ENCODE data around the gene PBX2. TPM values are rescaled to one million over a fixed set of nuclear protein-coding genes. Genes with fewer than 3 reads are reported as not detected.

PBX2 gene
- total and polyA plus RNA-seq, 2 experiments from 2014 or later: 3.1 to 25.4 TPM

DNA sequence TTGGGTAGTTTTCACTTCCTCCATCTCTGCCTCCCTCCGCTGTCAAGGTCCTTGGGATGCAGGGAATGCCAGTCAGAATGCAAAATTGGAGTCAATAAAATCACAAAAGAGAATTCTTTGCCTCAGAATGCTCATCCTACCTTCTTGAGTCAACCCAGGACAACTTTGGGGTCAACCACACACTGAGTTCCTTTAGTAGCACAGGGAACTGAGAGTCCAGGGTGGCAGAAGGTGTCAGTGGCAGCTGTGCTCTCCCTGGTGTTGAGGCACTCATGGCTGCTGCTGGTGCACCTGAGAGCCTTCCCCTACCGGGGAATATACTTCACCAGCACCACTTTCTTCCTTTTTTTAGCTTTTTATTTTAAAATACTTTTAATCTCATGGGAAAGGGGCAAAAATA is 34.7 kb upstream of the PBX2 start:
- in situ Hi-C loops (cut with MboI): loop anchor here (25.0 kb wide), 1 partner anchor 188 kb away; the partner anchor contains the start of gene BTNL2
- Histone ChIP-seq H3K4me2 (ENCODE audit: unreplicated experiment) (no peak overlapping the region), H2AFZ (no peak overlapping the region), H3K4me1 (ENCODE audit: insufficient read depth) (no peaks in the 10 kb centered on the region), H3K4me3 (no peak overlapping the region), H3K9me2 (ENCODE audit: insufficient read depth) (no peaks in the 10 kb centered on the region), H3K27ac (no peak overlapping the region), H3K36me3 (ENCODE audit: low read depth) (no peaks in the 10 kb centered on the region), H3F3A (ENCODE audit: insufficient read depth) (no peaks in the 10 kb centered on the region), H3K27me3 (replicated peaks; ENCODE audit: insufficient read depth) (no peaks in the 10 kb centered on the region), H3K9me3 (ENCODE audit: low read depth) (no peaks in the 10 kb centered on the region), H3K9ac (no peak overlapping the region), H4K20me1 (ENCODE audit: insufficient read depth) (no peaks in the 10 kb centered on the region), H3K79me2 (ENCODE audit: insufficient read depth) (no peaks in the 10 kb centered on the region)
- TF ChIP-seq EZH2phosphoT487 (IDR thresholded peaks at IDR 0.05; ENCODE audit: insufficient read depth, low read depth): no peak
- no peak for TF ChIP-seq EZH2 (IDR thresholded peaks at IDR 0.05; ENCODE audit: insufficient read depth, poor library complexity, severe bottlenecking)
- no peak for DNase-seq
- WGBS, 2 experiments (ENCODE audit: low coverage in 1 of 2, low lambda C conversion rate in 2 of 2, missing lambda C conversion rate in 2 of 2): 41 to 57% methylated on average over 2 of the region's 2 CpGs

DNA sequence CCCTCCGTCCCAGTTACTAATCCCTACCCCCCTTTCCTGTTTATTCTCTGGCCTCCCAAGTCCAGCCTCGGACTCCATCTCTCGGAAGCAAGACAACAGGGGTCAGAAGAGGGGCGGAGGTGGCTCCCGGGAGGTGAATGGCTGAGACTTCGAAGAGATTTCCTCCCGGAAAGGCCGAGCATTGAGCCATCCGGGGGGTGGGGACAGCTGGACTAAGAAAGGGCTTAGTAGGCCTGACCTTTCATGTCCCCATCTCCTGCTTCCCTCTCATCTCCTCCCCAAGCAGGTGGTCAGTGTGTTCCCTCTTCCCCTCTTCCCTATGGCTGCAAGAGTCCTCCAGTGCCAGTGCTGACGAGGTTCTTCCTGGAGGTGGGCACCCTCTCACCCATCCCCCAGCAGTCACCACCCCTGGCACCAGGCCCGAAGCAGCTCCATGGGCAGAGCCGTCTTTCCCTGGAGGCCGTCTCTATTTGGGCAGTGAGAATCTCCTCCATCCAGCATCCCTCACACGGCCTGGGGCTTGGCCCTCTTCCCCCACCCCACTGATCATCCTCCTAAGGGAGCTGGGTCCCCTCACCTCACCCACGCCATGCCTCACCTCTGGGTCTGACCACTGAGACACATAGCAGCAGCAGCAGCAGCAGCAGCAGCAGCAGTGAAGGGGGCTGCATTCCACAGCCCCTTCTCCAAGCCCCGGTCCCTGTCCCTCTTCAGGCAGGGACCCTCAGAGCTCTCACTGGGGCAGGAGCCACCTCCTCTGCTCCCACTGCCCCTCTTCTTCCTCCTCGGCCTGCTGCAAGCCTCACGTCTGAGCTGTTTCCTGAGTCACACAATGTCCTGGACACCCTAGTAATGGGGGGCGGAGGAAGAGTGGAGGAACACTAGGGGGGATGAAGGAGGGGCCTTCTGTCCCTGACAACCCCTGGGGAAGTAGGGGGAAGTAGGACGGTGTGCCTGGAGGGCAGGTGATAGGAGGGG is 33.5 kb upstream of the PBX2 start, which contains the start of gene NOTCH4:
Gene NOTCH4 (minus strand): TSS at position 810 of the 978 bp plus-strand sequence. CDS start 139 bp downstream, at position 671.
- Histone ChIP-seq H3K9ac (no peak within 1 kb of the TSS), H3K4me3 (no peak within 1 kb of the TSS), H3K9me2 (ENCODE audit: insufficient read depth) (no peaks in the 10 kb centered on the region), H3K4me1 (ENCODE audit: insufficient read depth) (no peaks in the 10 kb centered on the region), H3K9me3 (ENCODE audit: low read depth) (no peaks in the 10 kb centered on the region), H4K20me1 (ENCODE audit: insufficient read depth) (no peaks in the 10 kb centered on the region), H3K79me2 (ENCODE audit: insufficient read depth) (no peaks in the 10 kb centered on the region), H3K4me2 (ENCODE audit: unreplicated experiment) (no peak within 1 kb of the TSS), H3K27ac (no peak within 1 kb of the TSS), H3K27me3 (replicated peaks; ENCODE audit: insufficient read depth) (no peaks in the 10 kb centered on the region), H3F3A (ENCODE audit: insufficient read depth) (no peaks in the 10 kb centered on the region), H2AFZ (no peak within 1 kb of the TSS), H3K36me3 (ENCODE audit: low read depth) (no peaks in the 10 kb centered on the region)
- 56 to 57% methylated on average over 17 to 20 of the region's 20 CpGs for WGBS, 2 experiments (ENCODE audit: low coverage in 1 of 2, low lambda C conversion rate in 2 of 2, missing lambda C conversion rate in 2 of 2)
- in situ Hi-C loops (cut with MboI): no loop called here
- DNase-seq: no peak
- TF ChIP-seq EZH2phosphoT487 (IDR thresholded peaks at IDR 0.05; ENCODE audit: insufficient read depth, low read depth) (no peak), EZH2 (IDR thresholded peaks at IDR 0.05; ENCODE audit: insufficient read depth, poor library complexity, severe bottlenecking) (no peak)

DNA sequence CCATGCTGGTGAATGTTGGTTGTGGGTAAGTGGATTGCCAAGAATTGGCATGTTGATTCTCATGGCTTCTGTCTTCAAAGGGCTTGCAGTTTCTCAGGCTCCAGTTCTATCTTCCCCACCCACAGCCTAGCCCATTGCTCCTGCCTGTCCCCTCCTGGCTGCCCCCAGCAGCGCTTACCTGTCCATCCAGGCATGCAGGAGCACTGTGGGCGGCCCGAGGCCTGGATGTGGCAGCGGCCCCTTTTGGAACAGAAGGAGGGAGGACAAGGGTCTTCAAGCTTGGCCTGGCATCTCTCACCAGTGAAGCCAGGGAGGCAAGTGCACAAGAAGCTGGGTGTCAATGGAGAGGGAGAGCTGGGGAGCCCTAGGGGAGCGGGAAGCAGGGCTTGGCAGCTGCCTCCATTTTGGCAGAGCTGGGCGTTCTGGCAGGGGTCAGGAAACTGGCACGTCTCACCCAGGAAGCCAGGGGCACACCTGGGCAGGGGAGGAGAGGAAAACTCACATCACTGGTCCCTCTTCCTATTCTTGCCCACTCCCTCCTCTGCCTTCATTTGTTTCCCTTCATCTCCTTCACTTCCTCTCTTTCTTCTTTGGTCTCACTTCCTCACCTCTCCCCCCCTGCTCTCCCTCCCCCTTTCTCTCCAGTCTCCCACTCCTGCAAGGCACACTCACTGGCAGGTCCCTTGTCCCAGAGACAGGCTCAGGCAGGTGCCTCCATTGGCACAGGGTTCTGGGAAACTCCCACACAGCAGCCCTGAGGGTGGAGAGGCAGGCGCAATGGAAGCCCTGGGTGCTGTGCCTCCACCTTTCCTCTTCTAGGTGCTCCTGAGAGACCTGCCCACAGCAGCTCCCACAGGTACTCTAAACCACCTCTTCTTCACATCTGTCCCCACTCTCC is 32.6 kb upstream of the PBX2 start:
- in situ Hi-C loops (cut with MboI): no loop called here
- Histone ChIP-seq H3K9me2 (ENCODE audit: insufficient read depth) (no peaks in the 10 kb centered on the region), H3K27me3 (replicated peaks; ENCODE audit: insufficient read depth) (no peaks in the 10 kb centered on the region), H3K4me3 (no peak overlapping the region), H3K4me1 (ENCODE audit: insufficient read depth) (no peaks in the 10 kb centered on the region), H3K9me3 (ENCODE audit: low read depth) (no peaks in the 10 kb centered on the region), H4K20me1 (ENCODE audit: insufficient read depth) (no peaks in the 10 kb centered on the region), H3K36me3 (ENCODE audit: low read depth) (no peaks in the 10 kb centered on the region), H3K4me2 (ENCODE audit: unreplicated experiment) (no peak overlapping the region), H3K9ac (no peak overlapping the region), H3K79me2 (ENCODE audit: insufficient read depth) (no peaks in the 10 kb centered on the region), H3K27ac (no peak overlapping the region), H2AFZ (no peak overlapping the region), H3F3A (ENCODE audit: insufficient read depth) (no peaks in the 10 kb centered on the region)
- TF ChIP-seq EZH2 (IDR thresholded peaks at IDR 0.05; ENCODE audit: insufficient read depth, poor library complexity, severe bottlenecking): no peak
- TF ChIP-seq EZH2phosphoT487 (IDR thresholded peaks at IDR 0.05; ENCODE audit: insufficient read depth, low read depth): no peak
- no peak for DNase-seq
- 69 to 74% methylated on average over 8 of the region's 8 CpGs for WGBS, 2 experiments (ENCODE audit: low coverage in 1 of 2, low lambda C conversion rate in 2 of 2, missing lambda C conversion rate in 2 of 2)

DNA sequence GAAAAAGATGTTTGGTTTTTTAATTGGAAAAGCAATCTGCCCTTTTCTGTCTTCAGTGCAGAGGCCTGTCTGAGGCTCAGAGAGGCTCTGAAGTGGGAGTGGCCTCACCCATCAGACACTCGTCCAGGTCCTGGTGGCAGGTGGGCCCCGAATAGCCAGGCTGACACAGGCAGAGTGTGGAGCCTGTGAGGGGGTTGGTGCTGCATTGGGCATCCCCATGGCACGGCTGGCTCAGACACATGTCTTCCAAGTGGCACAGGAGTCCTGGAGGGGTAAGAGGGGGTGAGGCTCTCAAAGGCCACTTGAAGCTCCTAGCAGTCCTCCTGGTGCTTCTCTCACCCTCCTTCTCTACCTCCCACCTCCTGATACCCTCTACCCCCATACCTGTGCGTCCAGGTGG is 30.0 kb upstream of the PBX2 start:
- H3K79me2 ChIP-seq (ENCODE audit: insufficient read depth): no peaks in the 10 kb centered on the region
- no peaks in the 10 kb centered on the region for H4K20me1 ChIP-seq (ENCODE audit: insufficient read depth)
- no peak overlapping the region for H3K27ac ChIP-seq
- in situ Hi-C loops (cut with MboI): no loop called here
- H3K4me3 ChIP-seq: no peak overlapping the region
- no peaks in the 10 kb centered on the region for H3K4me1 ChIP-seq (ENCODE audit: insufficient read depth)
- no peaks in the 10 kb centered on the region for H3K9me3 ChIP-seq (ENCODE audit: low read depth)
- H3K27me3 ChIP-seq (replicated peaks; ENCODE audit: insufficient read depth): no peaks in the 10 kb centered on the region
- H3K4me2 ChIP-seq (ENCODE audit: unreplicated experiment): no peak overlapping the region
- 33 to 42% methylated on average over 4 of the region's 4 CpGs for whole genome bisulfite sequencing, 2 experiments (ENCODE audit: low coverage in 1 of 2, low lambda C conversion rate in 2 of 2, missing lambda C conversion rate in 2 of 2)
- TF ChIP-seq EZH2 (IDR thresholded peaks at IDR 0.05; ENCODE audit: insufficient read depth, poor library complexity, severe bottlenecking) (no peak), EZH2phosphoT487 (IDR thresholded peaks at IDR 0.05; ENCODE audit: insufficient read depth, low read depth) (no peak)
- H3K36me3 ChIP-seq (ENCODE audit: low read depth): no peaks in the 10 kb centered on the region
- DNase-seq: no peak
- H3K9me2 ChIP-seq (ENCODE audit: insufficient read depth): no peaks in the 10 kb centered on the region
- H2AFZ ChIP-seq: no peak overlapping the region
- no peaks in the 10 kb centered on the region for H3F3A ChIP-seq (ENCODE audit: insufficient read depth)
- H3K9ac ChIP-seq: no peak overlapping the region
